GM21619 (cell line): ENCODE measurements around the gene NR2F1-AS1.
"Not testable (repeated sequence)": the region's sequence is repeated elsewhere in the genome, so short reads cannot be mapped to it uniquely, and the experiment has no call there.

Experiments used
- ATAC-seq: cut with Tn5 transposase; IDR thresholded peaks from one replicate; pipeline ENCODE4 v1.9.1; 2021; ENCODE audit not compliant: unreplicated experiment

NR2F1-AS1 gene

GRCh38 chr5:93532370-93532769, 48.6 kb downstream of the NR2F1-AS1 start:
- no peak for ATAC-seq

- ATAC-seq, result not testable (repeated sequence)
These were observed 59.2 kb downstream of the NR2F1-AS1 start for GRCh38 chr5:93521815-93522214.

- ATAC-seq, result no peak
These were observed 61.3 kb downstream of the NR2F1-AS1 start for GRCh38 chr5:93519740-93520139.

GRCh38 chr5:93517828-93518227, 63.2 kb downstream of the NR2F1-AS1 start:
- ATAC-seq, result no peak

DNA sequence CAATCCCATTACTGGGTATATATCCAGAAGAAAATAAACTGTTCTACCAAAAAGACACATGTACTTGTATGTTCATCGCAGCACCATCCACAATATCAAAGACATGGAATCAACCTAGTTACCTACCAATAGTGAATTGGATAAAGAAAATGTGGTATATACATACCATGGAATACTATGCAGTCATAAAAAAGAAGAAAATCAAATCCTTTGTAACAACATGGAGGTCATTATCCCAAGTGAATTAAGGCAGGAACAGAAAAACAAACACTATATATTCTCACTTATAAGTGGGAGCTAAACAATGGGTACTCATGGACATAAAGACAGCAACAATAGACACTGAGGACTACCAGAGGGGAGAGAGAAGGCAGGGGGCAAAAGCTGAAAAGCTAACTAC, 67.7 kb downstream of the NR2F1-AS1 start:
- ATAC-seq, result no peak

DNA sequence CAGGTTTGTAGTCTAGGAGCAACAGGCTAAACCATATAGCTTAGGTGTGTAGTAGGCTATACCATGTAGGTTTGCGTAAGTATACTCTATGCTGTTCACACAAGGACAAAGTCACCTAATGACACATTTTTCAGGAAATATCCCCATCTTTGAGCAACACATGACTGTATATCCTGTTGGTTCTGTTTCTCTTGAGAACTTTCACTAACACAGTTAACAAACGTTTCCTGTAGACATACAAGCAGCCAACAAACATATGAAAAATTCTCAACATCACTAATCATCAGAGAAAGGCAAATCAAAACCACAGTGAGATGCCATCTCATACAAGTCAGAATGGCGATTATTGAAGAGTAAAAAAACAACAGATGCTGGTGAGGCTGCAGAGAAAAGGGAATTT, 68.2 kb downstream of the NR2F1-AS1 start:
- no peak for ATAC-seq

DNA sequence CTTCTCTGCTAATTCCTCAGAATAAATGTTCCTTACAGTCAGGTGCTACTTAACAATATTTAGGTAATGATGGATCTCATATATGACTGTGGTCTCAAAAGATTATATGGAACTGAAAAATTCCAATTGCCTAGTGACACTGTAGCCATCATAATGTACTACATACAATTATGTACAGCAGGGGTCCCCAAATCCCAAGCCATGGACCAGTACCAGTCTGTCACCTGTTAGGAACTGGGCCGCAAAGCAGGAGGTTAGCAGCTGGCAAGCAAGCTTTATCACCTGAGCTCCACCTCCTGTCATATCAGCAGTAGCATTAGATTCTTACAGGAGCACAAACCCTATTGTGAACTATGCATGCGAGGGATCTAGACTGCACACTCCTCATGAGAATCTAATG, 69.6 kb downstream of the NR2F1-AS1 start:
- no peak for ATAC-seq

GRCh38 chr5:93510626-93511380, 70.2 kb downstream of the NR2F1-AS1 start:
- no peak for ATAC-seq

DNA sequence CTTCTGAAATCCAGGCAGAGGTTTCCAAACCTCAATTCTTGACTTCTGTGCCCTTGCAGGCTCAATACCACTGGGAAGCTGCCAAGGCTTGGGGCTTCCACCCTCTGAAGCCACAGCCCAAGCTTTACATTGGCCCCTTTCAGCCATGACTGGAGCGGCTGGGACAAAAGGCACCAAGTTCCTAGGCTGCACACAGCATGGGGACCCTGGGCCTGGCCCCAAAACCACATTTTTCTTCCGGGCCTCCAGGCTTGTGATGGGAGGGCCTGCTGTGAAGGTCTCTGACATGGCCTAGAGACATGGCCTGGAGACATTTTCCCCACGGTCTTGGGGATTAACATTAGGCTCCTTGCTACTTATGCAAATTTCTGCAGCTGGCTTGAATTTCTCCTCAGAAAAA, 75.5 kb downstream of the NR2F1-AS1 start:
- ATAC-seq, result not testable (repeated sequence)

DNA sequence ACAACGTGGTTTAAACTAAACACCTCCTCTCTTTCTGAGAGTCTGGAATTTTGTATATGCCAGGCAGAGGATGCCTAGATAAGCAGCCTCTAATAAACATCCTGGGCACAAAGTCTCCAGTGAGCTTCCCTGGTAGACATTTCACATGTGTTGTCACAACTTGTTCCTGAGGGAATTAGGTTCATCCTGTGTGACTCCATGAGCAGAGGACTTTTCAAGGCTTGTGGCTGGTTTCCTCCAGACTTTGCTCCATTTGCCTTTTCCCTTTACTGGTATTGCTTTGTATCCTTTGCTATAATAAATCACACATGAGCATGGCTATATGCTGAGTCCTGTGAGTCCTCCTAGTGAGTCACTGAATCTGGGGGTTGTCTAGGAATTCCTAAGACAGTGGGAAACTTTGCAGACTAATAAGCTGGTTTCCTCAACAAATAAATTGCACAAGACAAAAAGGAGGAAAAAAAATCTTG, 77.4 kb downstream of the NR2F1-AS1 start:
- ATAC-seq, result no peak

DNA sequence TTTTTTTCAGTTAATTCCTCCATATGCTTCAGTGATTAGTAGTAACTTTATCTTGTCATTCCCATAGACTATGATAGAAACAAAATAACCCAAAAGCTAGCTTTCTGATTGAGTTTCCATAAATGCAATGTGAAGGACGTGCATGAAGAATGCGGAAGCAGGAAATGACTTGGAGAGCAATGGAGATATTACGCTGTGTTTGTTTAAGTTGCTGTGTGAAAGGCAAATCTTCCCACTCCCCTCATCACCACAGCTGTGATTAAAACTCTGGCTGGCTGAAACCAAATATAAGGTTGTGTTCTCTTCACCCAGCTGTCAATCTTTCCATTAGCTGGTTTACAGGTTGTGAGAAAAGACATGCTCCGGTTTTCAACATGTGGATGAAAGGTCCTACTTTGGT, 83.9 kb downstream of the NR2F1-AS1 start:
- no peak for ATAC-seq

DNA sequence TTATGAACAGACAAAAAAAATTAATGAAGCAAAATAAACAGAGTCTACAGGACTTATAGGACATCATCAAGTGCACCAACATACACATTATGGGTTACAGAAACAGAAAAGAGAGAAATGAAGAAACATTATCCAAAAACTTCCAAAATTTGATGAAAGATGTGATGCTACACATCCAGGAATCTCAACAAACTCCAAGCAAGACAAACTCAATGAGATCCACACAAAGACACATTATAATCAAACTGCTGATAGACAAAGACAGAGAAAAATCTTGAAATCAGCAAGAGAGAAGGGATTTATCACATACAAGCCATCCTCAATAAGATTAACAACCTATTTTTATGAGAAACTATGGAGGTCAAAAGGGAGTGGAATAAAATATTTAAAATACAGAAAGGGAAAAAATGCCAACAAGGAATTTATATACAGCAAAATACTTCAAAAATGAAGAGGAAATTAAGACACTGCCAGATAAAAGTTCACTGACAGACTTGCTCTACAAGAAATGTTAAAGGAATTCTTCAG, 101.0 kb downstream of the NR2F1-AS1 start:
- ATAC-seq, result no peak

DNA sequence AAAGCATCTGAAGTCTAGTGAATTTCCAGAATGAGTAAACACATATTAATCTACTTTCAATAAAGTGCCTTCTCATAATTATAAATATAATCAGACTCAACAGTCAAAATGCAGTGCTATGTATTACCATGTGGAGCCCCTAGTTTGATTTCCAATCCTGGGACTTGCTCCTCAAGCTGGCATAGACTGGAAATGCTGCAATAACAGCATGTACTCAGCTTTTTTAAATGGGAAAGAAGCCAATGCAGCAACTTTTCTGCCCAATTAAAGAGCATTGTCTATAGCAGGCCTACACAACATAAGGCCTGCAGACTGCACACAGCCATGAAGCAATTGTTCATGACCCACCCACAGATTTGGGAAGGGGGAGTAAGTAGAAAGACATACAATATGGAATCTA, 103.2 kb downstream of the NR2F1-AS1 start:
- ATAC-seq, result no peak

DNA sequence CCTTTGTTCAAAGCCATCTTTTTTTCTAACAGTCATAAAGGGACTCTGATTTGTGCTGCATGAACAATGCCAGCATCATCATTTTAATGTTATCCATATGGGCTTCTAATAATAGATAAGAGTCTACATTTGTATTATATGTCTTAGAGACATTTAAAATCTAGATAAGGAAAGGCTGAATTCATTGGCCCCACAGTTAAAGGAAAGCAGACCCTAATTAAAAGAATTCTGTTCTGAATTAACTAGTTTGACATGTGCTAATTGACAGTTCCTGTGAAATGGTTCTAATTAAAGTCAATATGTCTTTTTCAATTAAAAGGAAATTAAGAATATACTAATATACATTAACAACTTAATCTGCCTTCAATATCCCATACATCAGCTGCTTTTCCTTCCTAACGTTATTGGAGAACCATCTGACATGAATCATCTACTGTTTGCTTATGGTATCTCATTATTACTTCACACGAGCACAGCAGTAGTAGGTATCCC, 104.7 kb downstream of the NR2F1-AS1 start:
- ATAC-seq, result no peak

DNA sequence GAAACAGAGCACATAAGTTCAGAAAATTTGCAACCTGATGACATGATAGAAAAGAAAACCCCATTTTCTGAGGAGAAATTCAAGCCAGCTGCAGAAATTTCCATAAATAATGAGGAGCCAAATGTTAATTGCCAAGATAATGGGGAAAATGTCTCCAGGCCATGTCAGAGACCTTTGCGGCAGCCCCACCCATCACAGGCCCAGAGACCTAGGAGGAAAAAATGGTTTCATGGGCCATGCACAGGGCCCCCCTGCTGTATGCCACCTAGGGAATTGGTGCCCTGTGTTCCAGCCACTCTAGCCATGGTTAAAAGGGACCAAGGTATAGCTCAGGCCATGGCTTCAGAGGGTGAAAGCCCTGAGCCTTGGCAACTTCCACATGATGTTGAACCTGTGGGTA, 118.1 kb downstream of the NR2F1-AS1 start:
- no peak for ATAC-seq

DNA sequence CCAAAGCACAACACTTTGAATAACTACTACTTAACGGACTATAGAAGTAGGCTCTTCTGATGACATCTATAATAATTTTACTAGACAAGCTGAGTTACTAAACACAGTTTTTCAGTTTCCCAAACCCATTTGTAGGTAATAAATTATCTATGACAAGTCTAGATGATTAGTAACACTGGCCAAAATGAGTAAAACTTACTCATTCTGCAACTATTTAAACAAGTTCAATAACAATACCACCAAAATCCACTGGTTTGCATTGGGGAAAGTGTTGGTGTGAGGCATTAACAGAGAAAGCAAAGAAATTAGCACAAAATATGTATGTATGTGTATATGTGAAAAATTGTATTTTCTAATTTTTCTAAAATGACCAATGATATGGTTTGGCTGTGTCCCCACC, 119.3 kb downstream of the NR2F1-AS1 start:
- no peak for ATAC-seq

- no peak for ATAC-seq
These were observed 120.7 kb downstream of the NR2F1-AS1 start for GRCh38 chr5:93460286-93460685.

DNA sequence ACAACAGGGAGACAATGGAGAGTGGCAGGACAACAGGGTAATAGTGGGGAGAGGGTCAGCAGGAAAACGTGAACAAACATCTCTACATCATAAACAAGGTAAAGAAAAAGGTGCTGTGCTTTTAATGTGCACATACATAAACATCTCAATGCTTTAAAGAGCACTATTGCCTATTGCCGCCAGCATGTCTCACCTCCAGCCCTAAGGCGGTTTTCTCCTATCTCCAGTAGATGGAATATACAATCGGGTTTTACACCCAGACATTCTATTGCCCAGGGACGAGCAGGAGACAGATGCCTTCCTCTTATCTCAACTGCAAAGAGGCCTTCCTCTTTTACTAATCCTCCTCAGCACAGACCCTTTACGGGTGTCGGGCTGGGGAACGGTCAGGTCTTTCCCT, 124.2 kb downstream of the NR2F1-AS1 start:
- not testable (repeated sequence) for ATAC-seq

GRCh38 chr5:93454896-93455295, 126.1 kb downstream of the NR2F1-AS1 start:
- ATAC-seq, result no peak

DNA sequence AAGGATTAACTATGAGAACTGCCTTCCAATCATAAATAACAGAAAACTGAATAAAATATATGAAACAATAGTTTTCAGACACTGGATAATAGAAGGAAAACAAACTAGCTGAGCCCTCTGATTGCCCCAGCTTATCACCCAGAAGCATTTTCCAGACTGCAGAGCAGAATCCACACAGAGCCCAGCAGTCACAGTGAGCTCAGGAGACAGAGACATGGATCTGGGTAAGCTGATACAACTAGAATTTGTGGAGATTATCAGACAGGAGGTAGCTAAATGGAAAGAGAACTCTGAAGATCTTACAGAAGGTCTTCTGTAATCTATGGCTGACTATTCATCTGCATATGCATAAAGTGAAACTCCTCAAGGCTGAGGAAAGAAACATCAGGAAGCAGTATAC, 128.8 kb downstream of the NR2F1-AS1 start:
- ATAC-seq, result no peak

- ATAC-seq, result no peak
These were observed 142.9 kb downstream of the NR2F1-AS1 start for GRCh38 chr5:93438124-93438523.

DNA sequence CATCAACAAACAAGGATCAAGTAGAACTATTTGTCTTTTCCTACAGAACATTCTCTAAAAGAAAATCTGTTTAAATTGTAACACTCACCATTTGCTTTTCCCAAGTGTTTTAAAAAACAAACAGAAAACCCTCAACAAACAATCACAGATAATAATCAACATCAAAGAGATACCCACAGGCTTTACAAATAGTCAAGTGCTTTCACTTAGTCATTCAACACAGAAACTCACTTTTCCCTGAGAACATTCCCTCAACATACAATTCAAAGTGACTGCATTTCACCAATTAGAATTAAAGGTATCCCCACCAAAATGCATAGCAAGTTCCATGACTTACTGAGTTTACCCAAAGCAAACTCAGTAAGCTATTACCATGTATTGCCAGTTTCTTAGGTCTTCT, 144.9 kb downstream of the NR2F1-AS1 start:
- no peak for ATAC-seq

DNA sequence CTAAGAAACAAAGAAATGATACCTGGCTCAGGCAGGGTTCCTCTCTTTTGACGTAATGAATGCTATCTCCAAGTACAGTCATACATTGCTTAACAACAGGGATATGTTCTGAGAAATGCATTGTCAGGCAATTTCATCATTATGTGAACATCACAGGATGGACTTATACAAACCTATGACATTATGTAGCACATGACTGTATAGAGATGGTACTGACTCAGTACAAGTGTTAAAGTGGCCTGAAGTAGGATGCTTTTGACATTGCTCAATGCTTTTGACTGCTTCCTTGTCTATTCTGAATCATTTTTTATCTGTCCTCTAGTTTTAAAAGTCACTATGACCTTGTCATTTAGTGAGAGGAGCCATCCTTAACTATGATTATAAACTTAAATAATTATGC, 147.6 kb downstream of the NR2F1-AS1 start:
- no peak for ATAC-seq
